Subcutaneous abdominal adipose tissue (tissue), 5 donors: ENCODE measurements around the gene AKIRIN2.
A peak's percentile ranks its signal among the peaks of the same experiment; 100 is the strongest.
"Not testable (repeated sequence)": the region's sequence is repeated elsewhere in the genome, so short reads cannot be mapped to it uniquely, and the experiment has no call there.

Experiments
- H3K27ac ChIP-seq: one replicate; pipeline ENCODE4 v1.7.0; 2013; ENCODE audit warnings: low read depth, mild to moderate bottlenecking, inconsistent platforms, low read length, moderate library complexity
- H3K27me3 ChIP-seq, 5 donors: one replicate each; pipeline ENCODE4 v1.7.0; 2013; ENCODE audit warnings: low read length in 5 of 5, inconsistent platforms in 1 of 5; ENCODE audit not compliant: control insufficient read depth in 5 of 5, insufficient read depth in 4 of 5
- H3K36me3 ChIP-seq, 5 donors: one replicate each; pipeline ENCODE4 v1.7.0; 2013; ENCODE audit warnings: low read length in 5 of 5; ENCODE audit not compliant: control insufficient read depth in 5 of 5, insufficient read depth in 5 of 5
- H3K4me1 ChIP-seq, 5 donors: one replicate each; pipeline ENCODE4 v1.7.0; 2013; ENCODE audit warnings: low read length in 5 of 5, mild to moderate bottlenecking in 3 of 5, moderate library complexity in 1 of 5; ENCODE audit not compliant: control insufficient read depth in 5 of 5, insufficient read depth in 5 of 5
- H3K4me3 ChIP-seq, 5 donors: one replicate each; pipeline ENCODE4 v1.7.0; 2013; ENCODE audit warnings: low read length in 5 of 5, low read depth in 1 of 5
- H3K9ac ChIP-seq, 5 donors: one replicate each; pipeline ENCODE4 v1.7.0; 2013; ENCODE audit warnings: low read length in 5 of 5, mild to moderate bottlenecking in 4 of 5, moderate library complexity in 3 of 5
- H3K9me3 ChIP-seq, 5 donors: one replicate each; pipeline ENCODE4 v1.7.0; 2013; ENCODE audit warnings: low read length in 5 of 5; ENCODE audit not compliant: control insufficient read depth in 5 of 5
- donor health status: healthy.
- donor health status: healthy.
- donor health status: healthy.
- donor health status: healthy.
- donor health status: healthy.

AKIRIN2 gene

DNA sequence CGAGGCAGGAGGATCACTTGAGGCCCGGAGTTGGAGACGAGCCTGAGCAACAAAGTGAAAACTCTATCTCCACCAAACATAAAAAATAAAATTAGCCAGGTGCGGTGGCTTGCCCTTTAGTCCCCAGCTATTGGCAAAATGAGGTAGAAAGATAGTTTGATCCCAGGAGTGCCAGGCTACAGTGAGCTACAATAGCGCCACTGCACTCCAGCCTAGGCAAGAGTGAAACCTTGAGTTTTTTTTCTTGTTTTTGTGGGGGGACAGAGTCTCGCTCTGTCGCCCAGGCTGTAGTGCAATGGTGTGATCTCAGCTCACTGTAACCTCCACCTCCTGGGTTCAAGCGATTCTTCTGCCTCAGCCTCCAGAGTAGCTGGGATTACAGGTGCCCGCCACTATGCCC is 14.1 kb downstream of the AKIRIN2 start:
- not testable (repeated sequence) for H3K27me3 ChIP-seq, H3K9me3 ChIP-seq, H3K36me3 ChIP-seq, H3K27ac ChIP-seq, H3K9ac ChIP-seq, H3K4me3 ChIP-seq
- H3K4me1 ChIP-seq: peaks cover 0 to 63% (median 61%) of the 10 kb centered on the region in 5 donors

DNA sequence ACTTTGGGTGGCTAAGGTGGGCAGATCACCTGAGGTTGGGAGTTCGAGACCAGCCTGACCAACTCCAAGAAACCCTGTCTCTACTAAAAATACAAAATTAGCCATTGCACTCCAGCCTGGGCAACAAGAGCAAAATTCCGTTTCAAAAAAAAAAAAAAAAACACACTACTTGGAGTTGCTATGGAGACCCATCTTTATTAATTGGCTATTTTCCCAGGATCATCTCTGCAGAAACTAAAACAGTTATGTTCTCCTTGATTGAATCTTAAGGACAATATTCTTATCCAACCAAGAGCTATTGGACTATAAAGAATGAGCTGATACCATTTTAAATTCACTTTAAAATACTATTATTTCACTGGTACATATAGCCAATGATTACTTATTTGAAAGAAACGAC is 14.7 kb downstream of the AKIRIN2 start:
- H3K9ac ChIP-seq: no peak overlapping the region
- peaks cover 0 to 2% (median 0%) of the 10 kb centered on the region in 5 donors for H3K36me3 ChIP-seq
- no peaks in the 10 kb centered on the region for H3K27me3 ChIP-seq
- peaks cover 0 to 64% (median 60%) of the 10 kb centered on the region in 5 donors for H3K4me1 ChIP-seq
- no peak overlapping the region for H3K27ac ChIP-seq
- H3K9me3 ChIP-seq: no peaks in the 10 kb centered on the region
- no peak overlapping the region for H3K4me3 ChIP-seq

DNA sequence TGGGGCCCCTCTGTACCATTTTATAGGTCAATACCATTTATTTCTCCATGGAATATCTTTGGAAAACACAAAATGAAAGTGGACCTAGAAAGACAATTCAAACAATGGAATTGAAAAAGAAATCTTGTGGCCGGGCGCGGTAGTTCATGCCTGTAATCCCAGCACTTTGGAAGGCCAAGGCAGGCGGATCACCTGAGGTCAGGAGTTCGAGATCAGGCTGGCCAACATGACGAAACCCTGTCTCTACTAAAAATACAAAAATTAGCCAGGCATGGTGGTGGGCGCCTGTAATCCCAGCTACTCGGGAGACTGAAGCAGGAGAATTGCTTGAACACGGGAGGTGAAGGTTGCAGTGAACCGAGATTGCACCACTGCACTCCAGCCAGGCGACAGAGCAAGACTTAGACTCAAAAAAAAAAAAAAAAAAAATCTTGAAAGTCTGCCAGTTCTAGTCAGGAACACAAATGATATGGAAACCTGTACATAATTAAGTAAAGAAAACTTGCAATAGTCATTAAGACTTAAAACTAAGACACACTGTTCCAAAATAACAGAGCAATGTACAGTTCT is 15.3 kb downstream of the AKIRIN2 start:
- H3K9ac ChIP-seq, H3K9me3 ChIP-seq, H3K36me3 ChIP-seq, H3K27ac ChIP-seq, H3K4me3 ChIP-seq, H3K27me3 ChIP-seq: not testable (repeated sequence)
- peaks cover 0 to 66% (median 58%) of the 10 kb centered on the region in 5 donors for H3K4me1 ChIP-seq

DNA sequence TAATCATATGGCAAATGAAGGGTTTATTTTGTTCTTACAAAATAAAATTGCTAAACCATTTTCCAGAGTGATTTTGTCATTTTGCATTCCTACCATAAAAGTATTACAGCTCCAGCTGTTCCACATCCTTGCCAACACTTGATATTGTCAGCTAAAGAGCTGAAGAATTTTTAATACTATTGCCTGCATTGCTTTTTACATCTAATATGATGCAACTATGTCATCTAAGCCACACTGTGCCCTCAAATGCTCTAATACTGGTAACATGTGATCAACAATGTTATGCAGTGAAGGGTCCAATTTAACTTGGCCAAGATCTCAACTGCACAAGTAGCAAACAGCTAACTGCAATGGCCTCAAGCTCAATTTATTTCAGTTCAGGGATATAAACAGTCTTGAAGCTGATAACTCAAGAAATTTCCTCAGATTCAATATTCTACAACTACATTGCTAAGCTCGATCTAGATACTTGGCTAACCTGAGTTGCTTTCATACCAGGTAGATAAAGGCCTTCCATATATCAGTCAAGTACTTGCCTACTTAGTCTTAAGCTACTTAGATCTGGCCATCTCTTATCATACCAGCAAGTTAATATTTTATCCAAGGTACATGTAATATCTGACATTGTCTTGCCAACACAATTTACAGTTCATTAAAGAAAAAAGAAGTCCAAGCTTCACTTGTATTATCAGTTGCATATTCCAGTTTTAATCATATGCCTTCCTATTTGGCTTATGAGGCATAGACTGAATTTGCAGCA is 17.0 kb downstream of the AKIRIN2 start:
- H3K4me1 ChIP-seq: peaks cover 0 to 59% (median 46%) of the 10 kb centered on the region in 5 donors

DNA sequence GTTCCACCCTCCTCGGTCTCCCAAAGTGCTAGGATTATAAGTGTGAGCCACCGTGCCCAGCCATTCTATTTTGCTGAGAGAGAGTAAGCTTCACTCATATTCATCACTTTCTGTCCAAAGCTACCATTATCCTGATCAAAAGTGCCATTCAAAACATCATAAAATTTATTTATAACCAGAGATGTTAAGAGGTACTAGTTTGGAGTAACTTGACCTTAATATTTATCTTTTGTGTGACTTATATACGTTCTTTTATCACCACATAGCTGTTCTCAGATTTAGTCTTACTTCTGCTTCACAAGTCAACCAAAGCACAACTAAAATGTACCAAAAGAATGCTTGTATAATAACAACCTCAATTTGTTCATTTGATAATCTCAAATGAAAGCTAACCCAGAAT is 18.1 kb downstream of the AKIRIN2 start:
- peak overlapping the region; percentile 34 for H3K27ac ChIP-seq
- H3K9me3 ChIP-seq: no peaks in the 10 kb centered on the region
- peaks cover 0 to 11% (median 2%) of the 10 kb centered on the region in 5 donors for H3K36me3 ChIP-seq
- H3K4me1 ChIP-seq: peaks cover 0 to 57% (median 40%) of the 10 kb centered on the region in 5 donors
- no peaks in the 10 kb centered on the region for H3K27me3 ChIP-seq
- no peak overlapping the region for H3K4me3 ChIP-seq
- H3K9ac ChIP-seq: no peak overlapping the region

More for the DNA sequence above, 17.0 kb downstream of the AKIRIN2 start:
- Histone ChIP-seq H3K9ac (no peak overlapping the region), H3K4me3 (no peak overlapping the region), H3K27me3 (no peaks in the 10 kb centered on the region), H3K9me3 (no peaks in the 10 kb centered on the region), H3K36me3 (peaks cover 0 to 5% (median 0%) of the 10 kb centered on the region in 5 donors), H3K27ac (peak overlapping the region; percentile 34)

DNA sequence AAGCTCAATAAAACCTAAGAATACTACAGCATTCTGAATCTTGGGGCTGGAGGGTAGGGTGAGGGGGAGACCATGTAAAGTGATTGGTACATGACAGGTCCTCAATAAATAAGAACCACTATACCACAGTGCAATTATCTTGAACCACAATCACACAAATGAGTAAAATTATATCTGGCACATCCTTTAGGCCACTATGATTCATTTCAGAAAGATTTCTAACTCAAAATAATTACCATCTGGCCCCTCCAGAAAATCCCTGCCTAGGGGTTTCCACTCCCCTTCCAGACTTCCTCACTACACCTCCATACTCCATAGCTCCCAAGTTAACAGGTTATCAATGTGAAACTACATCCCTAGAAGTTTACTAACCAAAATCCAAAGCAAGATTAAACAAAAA is 19.7 kb downstream of the AKIRIN2 start:
- Histone ChIP-seq H3K36me3 (peaks cover 5 to 20% (median 9%) of the 10 kb centered on the region in 5 donors), H3K4me3 (no peak overlapping the region), H3K27me3 (no peaks in the 10 kb centered on the region), H3K4me1 (peaks cover 0 to 52% (median 33%) of the 10 kb centered on the region in 5 donors), H3K9me3 (no peaks in the 10 kb centered on the region), H3K9ac (peak overlapping the region in 1 of 5 donors; percentile 24), H3K27ac (peak overlapping the region; percentile 6)

DNA sequence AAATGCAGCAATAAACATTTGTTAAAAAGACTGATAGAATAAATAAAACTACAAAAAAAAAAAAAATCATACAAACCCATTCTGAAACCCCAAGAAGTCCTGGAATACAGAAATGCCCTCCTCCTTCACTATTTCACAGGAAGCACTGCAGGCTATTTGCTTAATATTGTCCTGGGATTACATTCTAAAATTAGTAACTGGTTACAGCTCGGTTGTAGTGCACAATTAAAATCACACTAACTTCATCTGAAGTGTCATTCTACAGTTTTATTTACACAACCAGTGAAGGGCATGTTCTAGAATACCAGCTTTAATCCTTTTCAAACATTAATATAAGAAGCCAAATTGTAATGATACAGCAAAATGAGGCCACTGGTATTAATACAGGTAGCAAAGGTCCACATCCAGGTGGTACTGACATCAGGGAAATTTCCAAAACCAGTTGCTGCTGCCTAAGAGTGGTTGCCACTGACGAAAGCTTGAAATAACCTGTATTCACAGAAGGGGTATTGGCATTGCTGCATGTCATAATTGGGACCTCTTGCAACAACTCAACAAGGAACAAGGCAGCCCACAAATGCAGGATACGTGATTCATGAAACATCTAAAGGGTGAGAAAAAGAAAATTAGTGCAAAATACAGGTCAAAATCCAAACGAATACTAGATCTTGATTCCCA is 26.9 kb downstream of the AKIRIN2 start:
- no peak overlapping the region for H3K27ac ChIP-seq
- peaks cover 0 to 12% (median 6%) of the 10 kb centered on the region in 5 donors for H3K4me1 ChIP-seq
- H3K36me3 ChIP-seq: peaks cover 18 to 59% (median 26%) of the 10 kb centered on the region in 5 donors
- H3K9me3 ChIP-seq: no peaks in the 10 kb centered on the region
- H3K27me3 ChIP-seq: no peaks in the 10 kb centered on the region
- H3K4me3 ChIP-seq: no peak overlapping the region
- H3K9ac ChIP-seq: no peak overlapping the region

DNA sequence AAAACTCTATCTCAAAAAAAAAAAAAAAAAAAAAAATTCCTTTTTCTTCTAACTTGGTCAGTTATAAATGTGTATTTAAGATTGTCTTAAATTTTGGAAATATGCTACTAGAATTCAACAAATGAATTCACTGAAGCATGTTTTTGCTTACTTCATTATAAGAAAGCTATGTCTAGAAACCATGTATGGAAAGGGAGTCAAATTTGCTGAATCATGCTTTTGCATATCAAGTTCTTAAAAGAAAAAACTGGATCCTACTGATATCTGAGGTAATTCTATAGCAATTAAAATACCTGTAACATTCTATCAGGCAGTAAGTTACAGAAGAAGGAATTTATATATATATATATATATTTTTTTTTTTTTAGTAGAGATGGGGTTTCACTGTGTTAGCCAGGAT is 27.7 kb downstream of the AKIRIN2 start:
- H3K9me3 ChIP-seq: no peaks in the 10 kb centered on the region
- no peak overlapping the region for H3K4me3 ChIP-seq
- peaks cover 19 to 55% (median 31%) of the 10 kb centered on the region in 5 donors for H3K36me3 ChIP-seq
- H3K9ac ChIP-seq: no peak overlapping the region
- H3K4me1 ChIP-seq: peaks cover 0 to 16% (median 6%) of the 10 kb centered on the region in 5 donors
- no peak overlapping the region for H3K27ac ChIP-seq
- H3K27me3 ChIP-seq: no peaks in the 10 kb centered on the region

DNA sequence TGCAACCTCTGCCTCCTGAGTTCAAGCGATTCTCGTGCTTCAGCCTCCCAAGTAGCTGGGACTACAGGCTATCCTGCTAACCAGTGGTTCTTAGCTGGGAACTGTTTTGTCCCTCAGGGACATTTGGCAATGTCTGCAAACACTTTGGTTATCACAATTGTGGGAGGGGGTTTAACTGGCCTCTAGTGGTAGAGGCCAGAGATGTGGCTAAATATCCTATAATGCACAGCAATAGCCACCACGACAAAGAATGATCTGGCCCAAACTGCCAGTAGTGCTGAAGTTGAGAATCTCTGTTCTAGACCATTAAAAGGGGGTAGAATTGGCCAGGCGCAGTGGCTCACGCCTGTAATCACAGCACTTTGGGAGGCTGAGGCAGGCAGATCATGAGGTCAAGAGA is 28.8 kb downstream of the AKIRIN2 start:
- H3K4me1 ChIP-seq: peaks cover 0 to 16% (median 6%) of the 10 kb centered on the region in 5 donors
- H3K9ac ChIP-seq: no peak overlapping the region
- peaks cover 19 to 60% (median 31%) of the 10 kb centered on the region in 5 donors for H3K36me3 ChIP-seq
- no peaks in the 10 kb centered on the region for H3K9me3 ChIP-seq
- H3K27me3 ChIP-seq: no peaks in the 10 kb centered on the region
- H3K4me3 ChIP-seq: no peak overlapping the region
- H3K27ac ChIP-seq: no peak overlapping the region

DNA sequence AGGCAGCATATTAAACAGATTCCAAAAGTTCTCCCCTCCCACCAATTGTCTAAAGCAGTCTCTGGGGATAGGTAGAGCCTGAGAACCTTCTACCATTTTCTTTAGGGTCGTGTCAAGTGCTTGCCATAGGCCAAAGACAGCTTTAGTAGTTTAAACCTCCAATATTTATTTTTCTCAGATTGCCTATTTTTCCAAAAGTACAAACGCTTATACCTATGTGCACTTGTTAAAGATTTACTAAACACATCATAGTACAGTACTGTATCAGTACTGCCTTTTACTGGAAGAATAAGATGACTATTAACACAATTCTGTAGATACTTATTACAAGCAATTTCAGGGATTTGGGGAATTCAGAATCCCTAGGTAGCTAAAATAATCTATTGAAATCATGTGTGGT is 29.4 kb downstream of the AKIRIN2 start:
- Histone ChIP-seq H3K36me3 (peaks cover 23 to 60% (median 32%) of the 10 kb centered on the region in 5 donors), H3K27ac (no peak overlapping the region), H3K9me3 (no peaks in the 10 kb centered on the region), H3K4me1 (peaks cover 0 to 16% (median 6%) of the 10 kb centered on the region in 5 donors), H3K9ac (no peak overlapping the region), H3K27me3 (no peaks in the 10 kb centered on the region), H3K4me3 (no peak overlapping the region)
